GM12878 (cell line): ENCODE results near the gene MAN2B1. TPM values are rescaled to one million over a fixed set of nuclear protein-coding genes. Genes with fewer than 3 reads are reported as not detected.

ENCODE experiments used
- ATAC-seq: fragments of 200-7000 bp; cut with Tn5 transposase; 3 replicates; pipeline ENCODE4 v1.9.1; 2020; ENCODE audit warnings: mild to moderate bottlenecking, moderate library complexity
- BruUV-seq: library from RNA; stranded (reverse); fragments of 400-500 nt; replicated peaks from 2 replicates; lab custom pipeline; 2021; lab: Mats Ljungman, UMichigan
- CTCF ChIA-PET: fragments of 300-600 bp; sonication (Branson Sonifier 250); formaldehyde crosslinking; extraction: SDS; loops from one replicate; lab custom pipeline; 2021; ENCODE audit warnings: inconsistent platforms; lab: Yijun Ruan, JAX
- POLR2A ChIA-PET: fragments of 350-600 bp; formaldehyde crosslinking; extraction: SDS; loops from one replicate; lab custom pipeline; 2021; ENCODE audit warnings: inconsistent platforms; lab: Charles Lee
- RAD21 ChIA-PET: fragments of 300-600 bp; sonication (Branson Sonifier 250); formaldehyde crosslinking; loops from one replicate; lab custom pipeline; 2023; ENCODE audit warnings: antibody characterized with exemption; ENCODE audit not compliant: unreplicated experiment; lab: Charles Lee
- SMC1A ChIA-PET: fragments of 300-600 bp; sonication (Branson Sonifier 250); formaldehyde crosslinking; loops from one replicate; lab custom pipeline; 2023; ENCODE audit not compliant: unreplicated experiment, uncharacterized antibody; lab: Charles Lee
- DNase-seq: peaks from one replicate; pipeline ENCODE4 v3.0.0-alpha.2; 2011; ENCODE audit warnings: low read depth, low spot score
- FAIRE-seq: peaks from 3 replicates; lab custom pipeline; 2011; peaks lifted over from hg19 to GRCh38; lab: Jason Lieb, UNC
- H2AFZ ChIP-seq: 2 replicates; pipeline ENCODE4 v1.6.0; 2011; ENCODE audit warnings: low read depth, low read length, control low read depth; ENCODE audit not compliant: control insufficient read depth
- H3K27ac ChIP-seq: 2 replicates; pipeline ENCODE4 v1.5.1; 2011; ENCODE audit warnings: control low read depth; ENCODE audit not compliant: control insufficient read depth, insufficient read depth
- H3K27me3 ChIP-seq, 2 experiments: replicated peaks in 1 of 2; 2 replicates each; pipeline versions ENCODE4 v1.6.0 to v1.6.1; 2011; ENCODE audit warnings: low read length in 1 of 2; ENCODE audit not compliant: control insufficient read depth in 2 of 2, insufficient read depth in 2 of 2
- H3K36me3 ChIP-seq, 2 experiments: 2 replicates each; pipeline ENCODE4 v1.5.1; 2011; ENCODE audit warnings: low read length in 1 of 2; ENCODE audit not compliant: control insufficient read depth in 2 of 2, insufficient read depth in 2 of 2
- H3K4me1 ChIP-seq: 2 replicates; pipeline ENCODE4 v1.6.1; 2011; ENCODE audit warnings: mild to moderate bottlenecking, low read length, moderate library complexity, mixed read lengths; ENCODE audit not compliant: control insufficient read depth, insufficient read depth
- H3K4me2 ChIP-seq: 2 replicates; pipeline ENCODE4 v1.6.0; 2011; ENCODE audit warnings: control low read depth; ENCODE audit not compliant: control insufficient read depth, insufficient read depth
- H3K4me3 ChIP-seq: fragments of 200-600 bp; sonication (generic); 2 replicates; pipeline ENCODE4 v1.5.1; 2016
- H3K79me2 ChIP-seq: 2 replicates; pipeline ENCODE4 v1.6.0; 2011; ENCODE audit warnings: low read length; ENCODE audit not compliant: control insufficient read depth, insufficient read depth
- H3K9ac ChIP-seq: 2 replicates; pipeline ENCODE4 v1.8.0; 2011; ENCODE audit warnings: low read length, control low read depth, mixed read lengths; ENCODE audit not compliant: control insufficient read depth, insufficient read depth
- H3K9me3 ChIP-seq: replicated peaks from 3 replicates; pipeline ENCODE4 v1.5.1; 2011; ENCODE audit warnings: mild to moderate bottlenecking, low read length; ENCODE audit not compliant: control insufficient read depth, insufficient read depth
- H4K20me1 ChIP-seq: 2 replicates; pipeline ENCODE4 v1.6.0; 2011; ENCODE audit not compliant: control insufficient read depth, insufficient read depth
- ASH2L ChIP-seq: fragments of 300-600, 200-600 bp; sonication (generic); IDR thresholded peaks from 2 replicates; pipeline ENCODE4 v1.6.1; 2017; ENCODE audit warnings: low read depth, mild to moderate bottlenecking, borderline replicate concordance
- EGR1 ChIP-seq, 2 experiments: IDR thresholded peaks; 1 replicate in 1 of 2; 2 replicates in 1 of 2; pipeline ENCODE4 v1.6.1; 2011 to 2012; ENCODE audit warnings: low read depth in 2 of 2, low read length in 2 of 2, borderline replicate concordance in 1 of 2, mild to moderate bottlenecking in 1 of 2, moderate library complexity in 1 of 2
- FOXK2 ChIP-seq: fragments of 450-650 bp; IDR thresholded peaks from 2 replicates; pipeline ENCODE4 v1.6.1; 2017; ENCODE audit warnings: mild to moderate bottlenecking, moderate library complexity
- HSF1 ChIP-seq: fragments of 150-350 bp; IDR thresholded peaks from 2 replicates; pipeline ENCODE4 v1.6.1; 2014; ENCODE audit warnings: mild to moderate bottlenecking, low read depth, low read length
- JUND ChIP-seq: IDR thresholded peaks from 2 replicates; pipeline ENCODE4 v1.6.1; 2012; ENCODE audit warnings: low read depth, mild to moderate bottlenecking, low read length, improper control_type of control experiment, moderate library complexity
- MTA3 ChIP-seq: IDR thresholded peaks from 2 replicates; pipeline ENCODE4 v1.6.1; 2012; ENCODE audit warnings: low read length, inconsistent platforms, borderline replicate concordance
- MXI1 ChIP-seq: fragments of 150-350 bp; IDR thresholded peaks from 2 replicates; pipeline ENCODE4 v1.6.1; 2011; ENCODE audit warnings: low read depth, mild to moderate bottlenecking, inconsistent platforms, low read length, improper control_type of control experiment
- NFYA ChIP-seq: IDR thresholded peaks from 2 replicates; pipeline ENCODE4 v1.6.1; 2011; ENCODE audit warnings: low read depth, mild to moderate bottlenecking, low read length, improper control_type of control experiment, borderline replicate concordance
- PAX5 ChIP-seq: IDR thresholded peaks from 2 replicates; pipeline ENCODE4 v1.6.1; 2011; ENCODE audit warnings: low read depth, low read length, borderline replicate concordance
- RUNX3 ChIP-seq: IDR thresholded peaks from 2 replicates; pipeline ENCODE4 v1.6.1; 2012; ENCODE audit warnings: low read length, inconsistent platforms
- SMAD5 ChIP-seq: IDR thresholded peaks from 2 replicates; pipeline ENCODE4 v1.6.1; 2016; ENCODE audit warnings: antibody characterized with exemption, low read depth
- SPI1 ChIP-seq: IDR thresholded peaks from 2 replicates; pipeline ENCODE4 v1.6.1; 2011; ENCODE audit warnings: low read depth, mild to moderate bottlenecking, low read length, moderate library complexity, borderline replicate concordance; ENCODE audit not compliant: insufficient read depth
- TARDBP ChIP-seq: IDR thresholded peaks from 2 replicates; pipeline ENCODE4 v1.6.1; 2016; ENCODE audit warnings: borderline replicate concordance
- TCF12 ChIP-seq: IDR thresholded peaks from 2 replicates; pipeline ENCODE4 v1.6.1; 2011; ENCODE audit warnings: low read depth, mild to moderate bottlenecking, low read length
- WRNIP1 ChIP-seq: IDR thresholded peaks from 2 replicates; pipeline ENCODE4 v1.6.1; 2011; ENCODE audit warnings: low read depth, low read length, improper control_type of control experiment, borderline replicate concordance
- YBX1 ChIP-seq: fragments of 450-650 bp; IDR thresholded peaks from 2 replicates; pipeline ENCODE4 v1.6.1; 2016; ENCODE audit warnings: antibody characterized with exemption
- ZNF207 ChIP-seq: fragments of 450-650 bp; IDR thresholded peaks from 2 replicates; pipeline ENCODE4 v1.6.1; 2014; ENCODE audit warnings: antibody characterized with exemption, mild to moderate bottlenecking, borderline replicate concordance
- ZNF24 ChIP-seq: fragments of 450-650 bp; IDR thresholded peaks from 2 replicates; pipeline ENCODE4 v1.6.1; 2017; ENCODE audit warnings: antibody characterized with exemption, mild to moderate bottlenecking
- whole genome bisulfite sequencing: methylation state at CpG from one replicate; pipeline ENCODE4 v1.1.6; 2016; ENCODE audit warnings: low lambda C conversion rate; ENCODE audit not compliant: insufficient replicate concordance, insufficient coverage; ENCODE audit errors: missing lambda C conversion rate; 5-methylcytosine and 5-hydroxymethylcytosine counted together
- in situ Hi-C: fragments of 300-500 bp; cut with MboI; formaldehyde crosslinking; loops from 9 replicates; pipeline ENCODE4 v1.14.3; 2018; ENCODE audit warnings: mixed read lengths
- intact Hi-C: fragments of 100-400 bp; cut with micrococcal nuclease; formaldehyde crosslinking; loops from one replicate; pipeline ENCODE4 v1.14.2; 2022; ENCODE audit not compliant: unreplicated experiment
- polyA plus RNA-seq, 11 experiments: library from polyadenylated mRNA; depleted of rRNA in 4 of 11; unstranded in 6 of 11; stranded (reverse) in 5 of 11; fragments of >200 nt; fragmentation: Nextera tagmentation in 4 of 11; fragmentation: Illumina TruSeq in 1 of 11; extraction: Ambion mirVana in 4 of 11; extraction: Trizol in 1 of 11; gene quantifications; 1 replicate in 1 of 11; 2 replicates in 10 of 11; pipeline versions ENCODE4 v1.2.1 to v1.2.3, GENCODE V29; 2011 to 2016; ENCODE audit warnings: inconsistent platforms in 2 of 11, missing spikeins in 2 of 11, low read depth in 1 of 11
- total RNA-seq, 4 experiments: library from RNA; depleted of rRNA in 3 of 4; stranded (reverse); fragments of >200 nt in 3 of 4; fragmentation: Illumina TruSeq in 1 of 4; extraction: Trizol in 1 of 4; gene quantifications; 2 replicates each; pipeline versions ENCODE4 v1.2.1 to v1.2.3, GENCODE V29; 2013 to 2021
- TF ChIP-seq, protein P1 (sequence below): fragments of 450-650 bp; IDR thresholded peaks from 2 replicates; pipeline ENCODE4 v1.6.1; 2017; ENCODE audit warnings: borderline replicate concordance
- TF ChIP-seq, protein P2 (sequence below): fragments of 450-650 bp; IDR thresholded peaks from 2 replicates; pipeline ENCODE4 v1.6.1; 2016; ENCODE audit warnings: mild to moderate bottlenecking, moderate library complexity, borderline replicate concordance

MAN2B1 gene
- total and polyA plus RNA-seq, 10 of the 15 experiments (the other 5 are each of a cell fraction or from before 2014, with no cell fraction given), result 7.6 to 224 (median 81.4) TPM

DNA sequence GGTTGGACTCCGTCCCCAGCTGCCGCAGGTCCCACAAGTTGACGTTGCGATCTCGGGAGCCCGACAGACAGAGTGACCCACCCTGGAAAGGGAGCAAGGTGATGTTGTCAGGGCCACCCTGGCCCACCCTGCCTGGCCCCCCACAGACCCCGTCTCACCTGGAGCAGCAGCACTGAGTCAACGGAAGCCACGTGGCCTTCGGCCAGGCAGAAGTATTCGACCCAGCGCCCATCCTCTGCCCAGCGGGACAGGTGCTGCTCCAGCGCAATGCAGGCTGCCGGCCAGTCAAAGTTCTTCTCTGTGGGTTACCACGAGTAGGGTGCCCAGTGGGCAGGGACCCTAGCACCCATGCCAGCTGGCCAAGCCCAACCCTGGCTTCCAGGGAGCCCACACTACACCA, 28.1 kb upstream of the MAN2B1 start:
- in situ Hi-C loops, result no loop called here
- TF ChIP-seq YBX1 (no peak), ASH2L (no peak), WRNIP1 (no peak), ZNF207 (no peak), JUND (no peak), MXI1 (no peak), TARDBP (no peak), PAX5 (no peak), EGR1 (IDR thresholded peaks at IDR 0.05; ENCODE audit: borderline replicate concordance in 1 of 2, low read depth in 2 of 2, low read length in 2 of 2) (no peak), TCF12 (no peak), FOXK2 (no peak), SMAD5 (no peak), HSF1 (no peak), NFYA (no peak), ZNF24 (no peak), MTA3 (no peak), SPI1 (no peak), RUNX3 (no peak)
- TF ChIP-seq, protein P1, sequence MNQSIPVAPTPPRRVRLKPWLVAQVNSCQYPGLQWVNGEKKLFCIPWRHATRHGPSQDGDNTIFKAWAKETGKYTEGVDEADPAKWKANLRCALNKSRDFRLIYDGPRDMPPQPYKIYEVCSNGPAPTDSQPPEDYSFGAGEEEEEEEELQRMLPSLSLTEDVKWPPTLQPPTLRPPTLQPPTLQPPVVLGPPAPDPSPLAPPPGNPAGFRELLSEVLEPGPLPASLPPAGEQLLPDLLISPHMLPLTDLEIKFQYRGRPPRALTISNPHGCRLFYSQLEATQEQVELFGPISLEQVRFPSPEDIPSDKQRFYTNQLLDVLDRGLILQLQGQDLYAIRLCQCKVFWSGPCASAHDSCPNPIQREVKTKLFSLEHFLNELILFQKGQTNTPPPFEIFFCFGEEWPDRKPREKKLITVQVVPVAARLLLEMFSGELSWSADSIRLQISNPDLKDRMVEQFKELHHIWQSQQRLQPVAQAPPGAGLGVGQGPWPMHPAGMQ, result no peak
- TF ChIP-seq, protein P2, sequence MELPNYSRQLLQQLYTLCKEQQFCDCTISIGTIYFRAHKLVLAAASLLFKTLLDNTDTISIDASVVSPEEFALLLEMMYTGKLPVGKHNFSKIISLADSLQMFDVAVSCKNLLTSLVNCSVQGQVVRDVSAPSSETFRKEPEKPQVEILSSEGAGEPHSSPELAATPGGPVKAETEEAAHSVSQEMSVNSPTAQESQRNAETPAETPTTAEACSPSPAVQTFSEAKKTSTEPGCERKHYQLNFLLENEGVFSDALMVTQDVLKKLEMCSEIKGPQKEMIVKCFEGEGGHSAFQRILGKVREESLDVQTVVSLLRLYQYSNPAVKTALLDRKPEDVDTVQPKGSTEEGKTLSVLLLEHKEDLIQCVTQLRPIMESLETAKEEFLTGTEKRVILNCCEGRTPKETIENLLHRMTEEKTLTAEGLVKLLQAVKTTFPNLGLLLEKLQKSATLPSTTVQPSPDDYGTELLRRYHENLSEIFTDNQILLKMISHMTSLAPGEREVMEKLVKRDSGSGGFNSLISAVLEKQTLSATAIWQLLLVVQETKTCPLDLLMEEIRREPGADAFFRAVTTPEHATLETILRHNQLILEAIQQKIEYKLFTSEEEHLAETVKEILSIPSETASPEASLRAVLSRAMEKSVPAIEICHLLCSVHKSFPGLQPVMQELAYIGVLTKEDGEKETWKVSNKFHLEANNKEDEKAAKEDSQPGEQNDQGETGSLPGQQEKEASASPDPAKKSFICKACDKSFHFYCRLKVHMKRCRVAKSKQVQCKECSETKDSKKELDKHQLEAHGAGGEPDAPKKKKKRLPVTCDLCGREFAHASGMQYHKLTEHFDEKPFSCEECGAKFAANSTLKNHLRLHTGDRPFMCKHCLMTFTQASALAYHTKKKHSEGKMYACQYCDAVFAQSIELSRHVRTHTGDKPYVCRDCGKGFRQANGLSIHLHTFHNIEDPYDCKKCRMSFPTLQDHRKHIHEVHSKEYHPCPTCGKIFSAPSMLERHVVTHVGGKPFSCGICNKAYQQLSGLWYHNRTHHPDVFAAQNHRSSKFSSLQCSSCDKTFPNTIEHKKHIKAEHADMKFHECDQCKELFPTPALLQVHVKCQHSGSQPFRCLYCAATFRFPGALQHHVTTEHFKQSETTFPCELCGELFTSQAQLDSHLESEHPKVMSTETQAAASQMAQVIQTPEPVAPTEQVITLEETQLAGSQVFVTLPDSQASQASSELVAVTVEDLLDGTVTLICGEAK, result no peak
- RAD21 ChIA-PET, result no interaction called here
- 86% methylated on average over 16 of the region's 16 CpGs for WGBS
- Histone ChIP-seq H3K9ac (no peak overlapping the region), H3K27me3 (no peaks in the 10 kb centered on the region), H3K79me2 (no peaks in the 10 kb centered on the region), H2AFZ (no peak overlapping the region), H3K27ac (no peak overlapping the region), H3K4me2 (no peak overlapping the region), H4K20me1 (no peaks in the 10 kb centered on the region), H3K4me1 (peaks cover 9% of the 10 kb centered on the region), H3K36me3 (peaks cover 1 to 3% of the 10 kb centered on the region in 2 experiments; a peak in 3 of 4 replicates), H3K4me3 (no peak overlapping the region), H3K9me3 (no peaks in the 10 kb centered on the region)
- intact Hi-C loops, result no loop called here
- no TSS peak for BruUV-seq
- CTCF ChIA-PET, result interaction anchor here (1.5 kb wide), 1 partner anchor 16 kb away, joined by 7 read pairs; no protein-coding TSS in a partner anchor
- DNase-seq (no peak), FAIRE-seq (no peak), ATAC-seq (no peak)
- SMC1A ChIA-PET, result interaction anchor here (0.7 kb wide), 1 partner anchor 10 kb away, joined by 3 read pairs; no protein-coding TSS in a partner anchor
- POLR2A ChIA-PET, result no interaction called here
